Prostate gland (tissue), 2 donors: ENCODE results near the gene TRABD.

Experiments used
- POLR2AphosphoS5 ChIP-seq: sonication (generic); formaldehyde crosslinking; IDR thresholded peaks from one replicate; pipeline ENCODE4 v1.6.1; 2017; ENCODE audit warnings: antibody characterized with exemption
- TF ChIP-seq, protein P1 (sequence below), 4 experiments: fragments of 200-600 bp in 2 of 4; fragments of 450-650 bp in 2 of 4; sonication (generic) in 2 of 4; IDR thresholded peaks; 1 replicate in 3 of 4; 2 replicates in 1 of 4; pipeline ENCODE4 v1.5.1; 2016 to 2019; ENCODE audit warnings: antibody characterized with exemption in 4 of 4, mild to moderate bottlenecking in 2 of 4, moderate library complexity in 2 of 4

DNA sequence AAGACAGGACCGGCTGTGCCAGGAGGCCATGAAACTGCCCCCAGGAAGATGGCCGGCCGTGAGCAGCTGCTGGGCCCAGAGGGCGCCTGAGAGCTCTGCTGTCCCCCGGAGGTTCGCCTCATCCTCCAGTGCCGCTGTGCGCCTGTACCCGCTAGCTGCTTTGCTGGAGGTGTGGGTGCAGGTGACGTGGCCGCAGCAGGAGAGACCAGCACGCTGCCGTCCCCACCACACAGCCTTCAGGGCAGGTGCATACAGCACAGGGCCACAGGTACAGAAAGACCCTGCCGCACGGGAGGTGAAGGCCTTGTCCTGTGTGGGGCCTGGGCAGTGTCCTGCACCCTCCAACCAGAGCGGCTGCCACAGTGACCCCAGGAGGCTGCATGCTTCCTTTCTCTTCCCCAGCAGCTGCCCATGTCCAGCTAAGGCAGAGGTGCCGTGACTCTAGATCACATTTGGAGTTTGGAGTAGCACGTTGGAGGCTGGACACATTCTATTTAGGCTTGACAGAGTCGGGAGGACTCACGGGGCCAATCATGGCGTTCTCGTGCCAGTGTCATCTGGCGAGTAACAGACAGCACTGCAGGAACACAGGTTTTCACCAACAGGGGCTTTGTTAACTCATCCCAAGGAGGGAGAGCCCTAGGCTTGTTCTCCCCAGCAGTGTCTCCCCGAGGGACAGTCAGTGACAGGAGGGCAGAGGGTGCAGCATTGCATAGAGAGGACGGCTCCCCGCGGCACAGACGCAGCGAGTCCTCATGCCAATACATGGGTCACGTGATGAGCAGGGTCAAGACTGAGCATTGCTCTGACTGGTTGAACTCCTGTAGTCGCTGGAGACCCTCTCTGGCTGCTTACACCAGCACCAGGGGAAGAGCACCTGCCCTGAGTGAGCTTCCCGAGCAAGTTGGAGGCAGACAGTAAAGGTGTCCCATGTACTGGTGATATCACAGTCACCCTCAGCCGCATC, 33.9 kb upstream of the TRABD start:
- TF ChIP-seq, protein P1, sequence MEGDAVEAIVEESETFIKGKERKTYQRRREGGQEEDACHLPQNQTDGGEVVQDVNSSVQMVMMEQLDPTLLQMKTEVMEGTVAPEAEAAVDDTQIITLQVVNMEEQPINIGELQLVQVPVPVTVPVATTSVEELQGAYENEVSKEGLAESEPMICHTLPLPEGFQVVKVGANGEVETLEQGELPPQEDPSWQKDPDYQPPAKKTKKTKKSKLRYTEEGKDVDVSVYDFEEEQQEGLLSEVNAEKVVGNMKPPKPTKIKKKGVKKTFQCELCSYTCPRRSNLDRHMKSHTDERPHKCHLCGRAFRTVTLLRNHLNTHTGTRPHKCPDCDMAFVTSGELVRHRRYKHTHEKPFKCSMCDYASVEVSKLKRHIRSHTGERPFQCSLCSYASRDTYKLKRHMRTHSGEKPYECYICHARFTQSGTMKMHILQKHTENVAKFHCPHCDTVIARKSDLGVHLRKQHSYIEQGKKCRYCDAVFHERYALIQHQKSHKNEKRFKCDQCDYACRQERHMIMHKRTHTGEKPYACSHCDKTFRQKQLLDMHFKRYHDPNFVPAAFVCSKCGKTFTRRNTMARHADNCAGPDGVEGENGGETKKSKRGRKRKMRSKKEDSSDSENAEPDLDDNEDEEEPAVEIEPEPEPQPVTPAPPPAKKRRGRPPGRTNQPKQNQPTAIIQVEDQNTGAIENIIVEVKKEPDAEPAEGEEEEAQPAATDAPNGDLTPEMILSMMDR (IDR thresholded peaks at IDR 0.05) = no peak
- no peak for TF ChIP-seq POLR2AphosphoS5
